ENCODE measurements around the gene DLAT.
"Not testable (repeated sequence)": the region's sequence is repeated elsewhere in the genome, so short reads cannot be mapped to it uniquely, and the experiment has no call there.

DLAT gene

DNA sequence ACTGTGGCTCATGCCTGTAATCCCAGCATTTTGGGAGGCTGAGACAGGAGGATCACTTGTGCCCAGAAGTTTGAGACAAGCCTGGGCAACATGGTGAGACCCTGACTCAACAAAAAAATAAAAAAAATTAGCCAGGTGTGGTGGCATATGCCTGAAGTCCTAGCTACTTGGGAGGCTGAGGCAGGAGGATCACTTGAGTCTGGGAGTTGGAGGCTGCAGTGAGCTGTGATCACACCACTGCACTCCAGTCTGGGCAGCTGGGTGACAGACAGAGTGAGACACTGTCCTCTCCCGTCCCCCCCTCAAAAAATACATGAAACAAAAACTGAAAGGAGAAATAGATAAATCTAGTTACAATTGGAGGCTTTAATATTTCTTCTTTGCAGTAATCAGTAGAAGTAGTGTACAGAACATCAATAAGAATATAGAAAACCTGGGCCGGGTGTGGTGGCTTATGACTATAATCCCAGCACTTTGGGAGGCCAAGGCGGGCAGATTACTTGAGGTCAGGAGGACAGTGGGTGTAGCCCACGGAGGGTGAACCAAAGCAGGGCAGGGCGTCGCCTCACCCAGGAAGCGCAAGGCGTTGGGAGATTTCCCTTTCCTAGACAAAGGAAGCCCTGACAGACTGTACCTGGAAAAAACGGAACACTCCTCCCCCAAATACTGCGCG, 19.6 kb upstream of the DLAT start:
- DNase-seq (ENCODE audit: low read depth) = no peak

DNA sequence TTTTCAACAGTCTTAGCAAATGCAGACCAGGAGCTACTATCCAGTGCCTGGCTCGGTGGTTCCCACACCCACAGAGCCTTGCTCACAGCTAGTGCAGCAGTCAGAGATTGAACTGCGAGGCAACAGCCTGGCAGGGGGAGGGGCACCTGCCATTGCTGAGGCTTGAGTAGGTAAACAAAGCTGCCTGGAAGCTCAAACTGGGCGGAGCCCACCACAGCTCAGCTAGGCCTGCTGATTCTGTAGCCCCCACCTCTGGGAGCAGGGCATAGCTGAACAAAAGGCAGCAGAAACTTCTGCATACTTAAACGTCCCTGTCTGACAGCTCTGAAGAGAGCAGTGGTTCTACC, 19.1 kb upstream of the DLAT start:
- not testable (repeated sequence) for DNase-seq (ENCODE audit: low read depth)

DNA sequence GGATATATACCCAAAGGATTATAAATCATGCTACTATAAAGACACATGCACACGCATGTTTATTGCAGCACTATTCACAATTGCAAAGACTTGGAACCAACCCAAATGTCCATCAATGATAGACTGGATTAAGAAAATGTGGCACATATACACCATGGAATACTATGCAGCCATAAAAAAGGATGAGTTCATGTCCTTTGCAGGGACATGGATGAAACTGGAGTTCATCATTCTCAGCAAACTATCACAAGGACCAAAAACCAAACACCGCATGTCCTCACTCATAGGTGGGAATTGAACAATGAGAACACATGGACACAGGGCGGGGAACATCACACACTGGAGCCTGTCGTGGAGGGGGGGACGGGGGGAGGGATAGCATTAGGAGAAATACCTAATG, 13.8 kb upstream of the DLAT start:
- not testable (repeated sequence) for DNase-seq (ENCODE audit: low read depth)

DNA sequence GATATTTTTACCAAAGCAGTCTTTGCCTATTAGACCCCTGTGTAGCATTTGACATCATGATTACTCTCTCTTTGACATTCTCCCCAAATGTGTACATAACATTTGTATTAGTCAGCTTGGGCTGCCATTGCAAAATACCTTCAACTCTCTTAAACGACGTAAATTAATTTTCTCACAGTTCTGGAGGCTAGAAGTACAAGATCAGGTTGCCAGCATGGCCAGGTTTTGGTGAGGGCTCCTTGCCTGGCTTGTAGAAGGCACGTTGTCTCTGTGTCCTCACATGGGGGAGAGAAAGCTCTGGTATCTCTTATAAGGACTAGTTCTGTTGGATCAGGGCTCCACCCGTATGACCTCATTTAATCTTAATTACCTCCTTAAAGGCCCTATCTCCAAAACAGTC, 12.3 kb upstream of the DLAT start:
- DNase-seq (ENCODE audit: low read depth) = peak; percentile 38

DNA sequence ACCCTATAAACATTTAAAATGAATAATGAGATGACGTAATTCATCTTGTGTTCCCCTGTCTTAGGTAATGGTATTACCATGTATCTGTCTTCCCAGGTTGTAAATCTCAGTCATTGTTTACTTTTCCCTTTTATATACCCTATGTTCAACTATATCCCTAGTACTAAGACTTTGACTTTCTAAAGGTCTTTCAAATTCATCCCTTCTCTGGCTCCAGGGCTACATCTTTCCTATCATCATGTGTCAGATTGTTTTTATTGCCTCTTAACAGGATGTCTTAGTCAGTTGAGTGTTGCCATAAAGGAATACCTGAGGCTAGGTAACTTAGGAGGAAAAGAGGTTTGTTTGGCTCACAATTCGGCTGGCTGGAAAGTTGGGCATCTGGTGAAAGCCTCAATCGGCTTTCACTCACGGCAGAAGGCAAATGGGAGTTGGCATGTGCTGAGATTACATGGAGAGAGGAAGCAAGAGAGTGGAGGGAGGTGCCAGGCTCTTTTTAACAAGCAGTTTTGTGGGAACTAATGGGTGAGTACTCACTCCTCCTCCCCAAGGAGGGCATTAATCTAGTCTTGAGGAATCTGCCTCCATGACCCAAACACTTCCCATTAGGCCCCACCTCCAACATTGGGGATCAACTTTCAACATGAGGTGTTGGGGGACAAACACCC, 11.6 kb upstream of the DLAT start:
- DNase-seq (ENCODE audit: low read depth) = no peak

DNA sequence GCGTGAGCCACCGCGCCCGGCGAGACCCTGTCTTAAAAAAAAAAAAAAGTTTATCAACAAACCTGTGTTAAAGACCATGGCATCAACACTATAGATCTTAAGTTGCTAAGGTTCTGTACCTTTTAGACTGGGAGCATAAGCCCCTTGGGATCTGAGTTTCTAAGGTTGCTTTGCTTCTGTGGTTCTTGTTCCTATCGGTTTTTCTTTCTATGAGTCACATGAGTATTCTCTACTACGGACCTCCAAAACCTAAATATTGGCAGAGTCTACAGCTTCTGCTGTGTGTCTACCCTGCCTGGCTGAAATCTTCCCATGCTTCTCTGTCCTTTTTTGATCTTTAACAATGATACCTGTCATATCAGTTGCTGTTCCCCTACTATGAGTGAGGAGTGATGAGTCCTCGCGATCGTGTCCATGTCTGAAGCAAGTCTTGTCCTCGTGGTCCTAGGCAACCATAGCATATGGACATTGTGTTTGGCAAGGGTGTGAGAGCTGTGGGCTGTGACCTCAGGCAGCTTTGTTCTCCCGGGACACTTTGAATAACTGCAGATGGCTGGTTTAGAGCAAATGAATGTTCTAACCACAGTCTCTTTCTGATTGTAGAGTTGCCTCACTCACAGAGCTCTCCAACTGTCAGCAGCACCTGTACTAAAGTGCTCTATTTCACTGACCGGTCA, 9.0 kb upstream of the DLAT start:
- no peak for DNase-seq (ENCODE audit: low read depth)

DNA sequence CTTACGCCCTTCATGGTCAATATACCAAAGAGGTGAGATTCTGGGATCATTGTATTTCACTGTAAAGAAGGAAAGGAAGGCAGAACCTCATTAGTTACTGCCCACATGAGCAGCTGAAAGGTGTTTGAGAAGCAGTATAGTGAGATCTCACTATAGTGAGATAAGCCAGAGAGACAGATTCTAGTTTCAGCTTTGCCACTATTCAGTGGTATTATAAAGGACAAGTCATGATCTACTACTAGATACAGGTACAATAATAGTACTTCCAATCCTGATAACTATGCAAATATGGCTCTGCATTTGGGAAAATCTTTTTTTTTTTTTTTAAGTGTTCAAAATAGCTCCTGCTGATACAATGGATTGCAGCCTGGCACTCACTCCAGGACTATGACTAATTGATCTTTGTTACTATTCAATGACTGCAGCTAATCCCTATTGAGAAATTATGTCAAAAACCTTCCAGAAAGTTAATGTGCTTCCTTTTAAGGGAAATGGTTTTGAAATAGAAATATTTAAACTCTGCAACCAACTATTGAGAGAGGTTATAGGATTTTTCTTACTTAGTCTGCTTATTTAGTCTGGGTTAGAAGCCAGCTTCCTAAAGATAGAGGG, 8.3 kb upstream of the DLAT start:
- peak; percentile 55 for DNase-seq (ENCODE audit: low read depth)

DNA sequence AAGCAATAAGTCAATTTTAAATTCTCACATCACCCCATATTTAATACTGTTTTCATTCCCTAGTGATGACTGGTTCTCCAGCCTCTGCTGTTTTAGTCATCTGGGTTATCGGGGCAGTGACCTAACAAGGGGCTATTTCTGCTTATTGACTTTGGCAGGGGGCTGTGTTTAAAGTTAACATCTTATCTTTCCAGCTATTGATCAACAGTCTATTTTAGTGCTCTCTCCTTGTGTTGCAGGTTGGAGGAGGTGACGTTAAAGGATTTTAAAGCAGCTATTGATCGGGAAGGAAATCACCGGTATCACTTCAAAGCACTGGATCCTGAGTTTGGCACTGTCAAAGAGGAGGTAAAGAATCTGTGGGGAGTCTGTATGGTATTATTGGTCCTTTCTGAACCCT, 7.7 kb upstream of the DLAT start:
- DNase-seq (ENCODE audit: low read depth) = peak; percentile 37

DNA sequence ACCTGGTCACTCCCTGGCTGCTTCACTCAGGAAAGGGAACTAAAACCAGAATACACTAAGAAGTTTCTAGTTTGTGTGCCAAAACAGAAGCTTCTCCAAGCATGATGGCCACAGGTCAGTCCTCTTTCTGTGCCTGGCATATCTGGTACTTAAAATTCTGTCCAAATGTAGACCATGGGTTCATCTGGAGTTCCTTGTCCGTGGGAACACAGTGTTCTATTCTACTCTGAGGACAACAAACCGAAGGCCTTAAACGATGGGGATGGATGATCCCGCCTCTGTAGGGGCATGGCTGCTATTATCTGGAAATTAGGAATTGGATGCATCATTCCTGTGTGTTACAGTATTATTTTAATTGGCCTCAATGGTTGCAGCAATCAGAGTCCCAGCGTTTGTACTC, 6.1 kb upstream of the DLAT start:
- no peak for DNase-seq (ENCODE audit: low read depth)

DNA sequence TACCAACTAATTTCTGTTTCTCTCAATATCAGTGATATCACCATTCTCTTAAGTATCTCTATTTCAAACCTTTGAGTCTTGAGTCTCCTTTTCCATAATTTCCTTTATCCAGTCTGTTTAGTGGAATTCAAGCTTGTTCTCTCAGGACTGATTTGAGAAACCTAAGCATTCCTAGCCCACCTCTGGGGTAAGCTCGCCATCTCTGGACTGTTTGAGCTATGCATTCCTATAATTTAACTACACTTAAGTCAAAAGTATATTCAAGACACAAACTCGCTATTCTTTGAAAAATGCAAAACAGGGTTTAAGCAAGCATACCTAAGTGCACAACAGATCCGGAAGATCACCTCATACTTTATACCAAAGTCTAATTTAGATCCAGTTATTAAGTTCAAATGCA, 2.1 kb upstream of the DLAT start:
- DNase-seq (ENCODE audit: low read depth) = no peak

DNA sequence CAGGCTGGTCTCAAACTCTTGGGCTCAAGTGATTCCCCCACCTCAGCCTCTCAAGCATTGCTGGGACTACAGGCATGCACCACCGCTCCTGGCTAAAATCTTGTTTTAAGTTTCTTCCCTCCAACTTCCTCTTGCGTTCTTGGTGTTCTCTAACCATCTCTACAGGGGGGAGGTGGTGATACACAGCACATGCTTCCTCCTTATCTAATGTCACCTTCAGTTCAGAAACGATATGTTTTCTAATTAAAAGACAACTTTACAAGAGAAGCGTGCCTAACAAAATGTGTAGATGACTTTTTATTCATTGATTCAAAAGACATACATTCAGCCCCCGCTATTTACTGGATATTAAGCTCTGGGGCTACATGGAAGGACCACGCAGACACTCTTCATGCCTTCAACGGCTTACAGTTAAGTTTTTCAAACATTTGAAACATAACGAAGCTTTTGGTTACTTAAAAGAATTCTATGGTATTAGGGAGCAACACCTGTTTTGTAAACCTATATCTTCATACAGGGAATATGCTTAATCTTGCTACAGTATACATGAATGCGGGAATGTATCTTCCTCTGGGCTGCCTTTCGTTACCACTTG, 933 bp upstream of the DLAT start:
- no peak for DNase-seq (ENCODE audit: low read depth)

DNA sequence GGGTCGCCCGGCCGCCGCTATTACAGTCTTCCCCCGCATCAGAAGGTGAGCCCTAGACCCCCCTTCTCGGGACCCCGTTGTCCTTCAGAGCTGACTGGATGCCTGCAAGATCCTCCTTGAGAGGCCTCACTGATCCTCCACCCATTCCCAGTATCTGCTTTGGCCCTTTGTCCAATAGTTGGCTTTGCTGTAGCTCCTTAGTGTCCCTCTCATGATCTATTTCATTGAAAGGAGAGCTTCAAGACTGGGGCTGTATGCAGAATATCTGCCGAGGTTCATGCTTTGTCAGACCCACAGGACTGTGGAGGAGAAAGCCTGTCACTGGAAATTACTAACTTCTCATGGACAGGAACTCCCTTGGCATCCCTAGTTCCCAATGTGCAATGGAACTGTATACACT, 499 bp downstream of the DLAT start:
- peak; percentile 39 for DNase-seq (ENCODE audit: low read depth)

DNA sequence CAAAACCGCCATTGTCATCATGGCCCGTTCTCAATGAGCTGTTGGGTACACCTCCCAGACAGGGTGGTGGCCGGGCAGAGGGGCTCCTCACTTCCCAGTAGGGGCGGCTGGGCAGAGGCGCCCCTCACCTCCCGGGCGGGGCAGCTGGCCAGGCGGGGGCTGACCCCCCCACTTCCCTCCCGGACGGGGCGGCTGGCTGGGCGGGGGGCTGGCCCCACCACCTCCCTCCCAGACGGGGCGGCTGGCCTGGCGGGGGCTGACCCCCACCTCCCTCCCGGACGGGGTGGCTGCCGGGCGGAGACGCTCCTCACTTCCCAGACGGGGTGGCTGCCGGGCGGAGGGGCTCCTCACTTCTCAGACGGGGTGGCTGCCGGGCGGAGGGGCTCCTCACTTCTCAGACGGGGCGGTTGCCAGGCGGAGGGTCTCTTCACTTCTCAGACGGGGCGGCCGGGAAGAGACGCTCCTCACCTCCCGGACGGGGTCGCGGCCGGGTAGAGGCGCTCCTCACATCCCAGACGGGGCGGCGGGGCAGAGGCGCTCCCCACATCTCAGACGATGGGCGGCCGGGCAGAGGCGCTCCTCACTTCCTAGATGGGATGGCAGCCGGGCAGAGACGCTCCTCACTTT, 1.7 kb downstream of the DLAT start:
- not testable (repeated sequence) for DNase-seq (ENCODE audit: low read depth)

DNA sequence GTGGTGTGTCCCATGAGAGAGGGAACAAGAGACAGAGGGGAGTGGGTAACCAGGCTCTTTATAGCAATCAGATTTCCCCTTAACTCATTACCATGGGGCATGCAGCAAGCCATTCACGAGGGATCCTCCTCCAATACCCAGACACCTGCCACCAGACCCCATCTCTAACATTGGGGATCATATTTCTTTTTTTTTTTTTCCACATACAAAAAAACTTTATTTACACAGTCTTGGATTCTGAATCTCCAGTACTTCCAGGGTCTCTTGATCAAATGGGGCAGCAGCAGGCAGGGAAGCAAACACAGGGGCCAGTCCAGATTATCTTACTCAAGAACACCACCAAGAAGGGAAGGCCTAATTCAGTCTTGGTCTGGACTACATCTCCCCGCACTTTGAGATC, 4.3 kb downstream of the DLAT start:
- DNase-seq (ENCODE audit: low read depth) = no peak

DNA sequence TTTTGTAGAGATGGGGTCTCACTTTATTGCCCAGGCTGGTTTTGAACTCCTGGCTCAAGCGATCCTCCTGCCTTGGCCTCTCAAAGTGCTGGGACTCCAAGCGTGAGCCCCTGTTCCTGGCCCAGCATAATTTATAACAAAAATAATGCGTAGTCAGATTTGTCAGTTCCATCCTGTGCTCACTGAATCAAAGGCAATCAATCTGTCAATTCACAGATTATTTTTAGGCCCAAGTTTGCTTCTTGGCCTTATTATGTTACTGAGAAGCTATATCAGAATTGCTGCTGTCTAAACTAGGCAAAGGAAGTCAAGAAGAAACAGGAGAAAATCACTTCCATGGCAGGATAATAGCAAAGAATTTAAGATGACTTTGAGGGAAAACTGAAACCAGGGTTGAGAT, 8.7 kb downstream of the DLAT start:
- no peak for DNase-seq (ENCODE audit: low read depth)

DNA sequence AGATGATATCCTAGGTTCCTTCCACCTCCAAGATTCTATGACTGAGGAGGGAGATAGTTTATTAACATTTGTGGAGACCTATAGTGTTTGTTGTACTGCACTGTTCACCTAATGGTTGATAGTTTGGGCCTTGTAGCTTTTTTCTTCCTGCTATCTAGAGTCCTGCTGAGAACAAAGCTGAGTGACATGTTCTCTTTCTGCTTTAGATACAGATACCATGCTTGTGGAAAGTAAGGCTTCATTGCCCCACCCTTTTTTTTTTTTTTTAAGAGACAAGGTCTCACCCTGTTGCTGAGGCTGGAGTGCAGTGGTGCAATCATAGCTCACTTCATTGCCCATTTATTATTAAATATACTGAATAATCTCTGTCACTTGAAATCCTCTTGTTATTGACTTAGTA, 12.3 kb downstream of the DLAT start:
- DNase-seq (ENCODE audit: low read depth) = no peak

DNA sequence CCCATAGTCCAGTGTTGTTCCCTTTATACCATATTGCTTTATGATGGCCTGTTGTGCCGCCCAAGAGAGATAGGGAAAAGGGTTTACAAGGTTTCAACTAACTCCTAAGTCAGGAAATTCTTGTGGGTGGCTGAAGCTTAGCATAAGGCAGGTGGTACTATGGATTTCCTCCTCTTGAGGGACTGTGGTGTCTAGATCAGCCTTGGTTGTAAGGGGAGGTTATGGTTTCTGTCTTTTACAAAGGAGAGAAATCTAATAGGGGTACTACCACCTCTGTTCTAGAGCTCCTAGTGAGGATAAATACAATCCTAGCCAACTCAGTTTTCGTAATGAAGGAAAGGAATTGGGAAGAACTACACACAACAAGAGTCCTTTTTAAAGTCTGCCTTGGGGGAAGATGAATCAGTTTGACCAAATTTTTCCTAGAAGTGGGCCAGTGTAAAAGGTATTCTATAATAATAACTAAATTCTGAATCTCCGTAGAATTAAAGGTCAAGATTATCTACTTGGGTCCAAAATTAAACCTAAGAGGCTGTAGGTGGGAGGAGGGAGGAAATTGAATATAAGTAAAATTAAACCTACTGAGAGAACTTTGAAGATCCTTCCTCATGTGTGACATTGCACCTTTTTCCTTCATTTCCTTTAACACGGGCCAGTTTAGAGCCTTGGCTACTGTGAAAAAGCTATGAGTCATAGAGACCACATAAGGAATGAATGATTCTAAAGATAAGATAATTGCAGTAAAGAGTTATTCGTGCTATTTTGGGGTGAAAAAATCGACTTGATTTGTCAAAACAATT, 17.2 kb downstream of the DLAT start:
- DNase-seq (ENCODE audit: low read depth) = peak; percentile 72

DNA sequence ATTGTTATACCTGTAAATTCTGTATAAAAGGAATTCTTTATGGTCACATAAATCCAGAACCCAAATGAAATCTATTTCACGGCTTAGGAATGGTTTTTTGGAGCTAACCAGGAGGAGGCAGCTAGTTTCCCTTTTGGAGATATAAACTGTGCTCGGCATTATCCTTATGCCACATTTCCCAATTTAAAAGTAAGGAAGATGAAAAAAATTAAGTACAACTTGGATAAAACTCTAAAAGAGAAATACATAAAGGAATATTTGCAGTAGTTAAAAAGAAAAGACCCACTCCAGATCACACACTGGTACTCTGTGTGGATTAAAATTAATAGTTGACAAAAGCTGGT, 17.7 kb downstream of the DLAT start:
- DNase-seq (ENCODE audit: low read depth) = no peak

DNA sequence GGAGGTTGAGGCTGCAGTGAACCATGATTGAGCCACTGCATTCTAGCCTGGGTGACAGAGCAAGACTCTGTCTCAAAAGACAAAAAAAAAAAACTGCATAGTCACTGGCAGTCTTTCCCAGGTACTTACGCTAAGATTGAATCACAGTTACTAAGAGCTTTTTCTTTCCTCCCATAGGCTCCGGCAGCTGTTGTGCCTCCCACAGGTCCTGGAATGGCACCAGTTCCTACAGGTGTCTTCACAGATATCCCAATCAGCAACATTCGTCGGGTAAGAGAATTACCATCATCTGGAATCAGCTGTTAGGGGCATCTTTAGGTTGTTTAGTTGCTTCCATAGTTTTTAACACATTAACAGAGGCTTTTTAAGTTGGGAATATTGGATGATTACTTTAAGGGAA, 19.8 kb downstream of the DLAT start:
- no peak for DNase-seq (ENCODE audit: low read depth)

DNA sequence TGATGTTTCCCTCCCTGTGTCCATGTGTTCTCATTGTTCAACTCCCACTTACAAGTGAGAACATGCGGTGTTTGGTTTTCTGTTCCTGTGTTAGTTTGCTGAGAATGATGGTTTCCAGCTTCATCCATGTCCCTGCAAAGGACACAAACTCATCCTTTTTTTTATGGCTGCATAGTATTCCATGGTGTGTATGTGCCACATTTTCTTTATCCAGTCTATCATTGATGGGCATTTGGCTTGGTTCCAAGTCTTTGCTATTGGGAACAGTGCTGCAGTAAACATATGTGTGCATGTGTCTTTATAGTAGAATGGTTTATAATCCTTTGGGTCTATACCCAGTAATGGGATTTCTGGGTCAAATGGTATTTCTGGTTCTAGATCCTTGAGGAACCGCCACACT, 21.4 kb downstream of the DLAT start:
- DNase-seq (ENCODE audit: low read depth) = not testable (repeated sequence)

DNA sequence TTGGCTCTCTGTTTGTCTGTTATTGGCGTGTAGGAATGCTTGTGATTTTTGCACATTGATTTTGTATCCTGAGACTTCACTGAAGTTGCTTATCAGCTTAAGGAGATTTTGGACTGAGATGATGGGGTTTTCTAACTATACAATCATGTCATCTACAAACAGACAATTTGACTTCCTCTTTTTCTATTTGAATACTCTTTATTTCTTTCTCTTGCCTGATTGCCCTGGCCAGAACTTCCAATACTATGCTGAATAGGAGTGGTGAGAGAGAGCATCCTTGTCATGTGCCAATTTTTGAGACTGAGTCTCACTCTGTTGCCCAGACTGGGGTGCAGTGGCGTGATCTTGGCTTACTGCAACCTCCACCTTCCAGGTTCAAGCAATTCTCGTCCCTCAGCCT, 23.0 kb downstream of the DLAT start:
- DNase-seq (ENCODE audit: low read depth) = not testable (repeated sequence)

DNA sequence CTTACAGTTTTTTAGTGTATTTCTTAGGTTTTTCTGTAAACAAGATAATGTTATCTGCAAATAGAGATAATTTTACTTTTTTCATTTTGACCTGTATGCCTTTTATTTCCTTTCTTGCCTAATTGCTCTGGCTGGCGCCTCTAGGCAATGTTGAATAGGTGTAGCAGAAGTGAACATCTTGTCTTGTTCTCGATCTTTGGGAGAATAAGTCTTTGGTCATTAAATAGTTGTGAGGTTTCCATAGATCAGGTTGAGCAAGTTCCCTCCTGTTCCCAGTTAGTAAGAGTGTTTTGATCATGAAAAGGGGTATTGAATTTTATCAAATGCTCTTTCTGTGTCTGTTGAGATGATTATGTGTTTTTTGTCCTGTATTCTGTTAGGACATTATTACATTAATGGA, 24.6 kb downstream of the DLAT start:
- DNase-seq (ENCODE audit: low read depth) = no peak

Data from EH (cell line).